Neural cell (in vitro differentiated cells): ENCODE data around the gene MYOZ1. TPM values are rescaled to one million over a fixed set of nuclear protein-coding genes. Genes with fewer than 3 reads are reported as not detected.

Source experiments
- H2AFZ ChIP-seq: fragments of 200-600, 300-800 bp; sonication (generic), shearing (Covaris generic); 2 replicates; pipeline ENCODE4 v1.6.0; 2014; ENCODE audit warnings: low read depth, mild to moderate bottlenecking, antibody characterized with exemption, low read length, moderate library complexity
- H3F3A ChIP-seq: fragments of 200-600 bp; shearing (Covaris generic); 2 replicates; pipeline ENCODE4 v1.6.1; 2016; ENCODE audit warnings: mild to moderate bottlenecking, moderate library complexity, mixed read lengths, antibody characterized with exemption, low read length; ENCODE audit not compliant: insufficient read depth, poor library complexity, severe bottlenecking
- H3K27ac ChIP-seq: fragments of 200-600, 300-800 bp; sonication (generic), shearing (Covaris generic); 2 replicates; pipeline ENCODE4 v1.5.1; 2014; ENCODE audit warnings: mild to moderate bottlenecking, low read length, moderate library complexity
- H3K27me3 ChIP-seq: fragments of 300-800, 200-600 bp; sonication (generic), shearing (Covaris generic); 2 replicates; pipeline ENCODE4 v1.6.0; 2014; ENCODE audit warnings: mild to moderate bottlenecking, low read depth, low read length, moderate library complexity; ENCODE audit not compliant: insufficient read depth
- H3K36me3 ChIP-seq: fragments of 300-800, 200-600 bp; sonication (generic), shearing (Covaris generic); 2 replicates; pipeline ENCODE4 v1.5.1; 2014; ENCODE audit warnings: mild to moderate bottlenecking, antibody characterized with exemption, low read length, moderate library complexity; ENCODE audit not compliant: insufficient read depth
- H3K4me2 ChIP-seq: fragments of 300-800, 200-600 bp; sonication (generic), shearing (Covaris generic); 2 replicates; pipeline ENCODE4 v1.6.0; 2014; ENCODE audit warnings: mild to moderate bottlenecking, low read length
- H3K4me3 ChIP-seq: fragments of 300-800, 200-600 bp; sonication (generic), shearing (Covaris generic); 2 replicates; pipeline ENCODE4 v1.5.1; 2014; ENCODE audit warnings: mild to moderate bottlenecking, low read length, moderate library complexity
- H3K79me2 ChIP-seq: fragments of 200-600 bp; shearing (Covaris generic); replicated peaks from 2 replicates; pipeline ENCODE4 v1.6.0; 2014; ENCODE audit warnings: mild to moderate bottlenecking, low read length, moderate library complexity; ENCODE audit not compliant: insufficient read depth
- H3K9ac ChIP-seq: fragments of 300-800, 200-600 bp; sonication (generic), shearing (Covaris generic); 2 replicates; pipeline ENCODE4 v1.6.1; 2016; ENCODE audit warnings: mild to moderate bottlenecking, low read length, mixed read lengths
- H3K9me2 ChIP-seq: fragments of 200-600 bp; shearing (Covaris generic); 2 replicates; pipeline ENCODE4 v1.6.1; 2016; ENCODE audit warnings: mild to moderate bottlenecking, low read length, mixed read lengths; ENCODE audit not compliant: insufficient read depth
- H3K9me3 ChIP-seq: fragments of 200-600, 300-800 bp; sonication (generic), shearing (Covaris generic); 2 replicates; pipeline ENCODE4 v1.6.1; 2016; ENCODE audit warnings: mild to moderate bottlenecking, mixed run types, low read length, moderate library complexity, mixed read lengths
- H4K20me1 ChIP-seq: fragments of 200-600 bp; shearing (Covaris generic); 2 replicates; pipeline ENCODE4 v1.6.1; 2016; ENCODE audit warnings: mild to moderate bottlenecking, mixed run types; ENCODE audit not compliant: insufficient read depth
- EZH2 ChIP-seq: fragments of 200-600, 300-800 bp; shearing (Covaris generic), sonication (generic); IDR thresholded peaks from 2 replicates; pipeline ENCODE4 v1.6.1; 2014; ENCODE audit warnings: antibody characterized with exemption, low read length, borderline replicate concordance, mild to moderate bottlenecking; ENCODE audit not compliant: insufficient read depth, poor library complexity, severe bottlenecking
- MXI1 ChIP-seq: fragments of 450-650 bp; conservative IDR thresholded peaks from 2 replicates; pipeline ENCODE4 v1.6.1; 2014; ENCODE audit warnings: antibody characterized with exemption, mild to moderate bottlenecking; ENCODE audit not compliant: poor library complexity, severe bottlenecking
- RAD21 ChIP-seq: fragments of 450-650 bp; conservative IDR thresholded peaks from 2 replicates; pipeline ENCODE4 v1.6.1; 2014; ENCODE audit warnings: antibody characterized with exemption, mild to moderate bottlenecking, moderate library complexity
- REST ChIP-seq: IDR thresholded peaks from 2 replicates; pipeline ENCODE4 v1.6.1; 2012; ENCODE audit warnings: borderline replicate concordance
- TAF1 ChIP-seq: IDR thresholded peaks from 2 replicates; pipeline ENCODE4 v1.6.1; 2012; ENCODE audit warnings: low read depth
- polyA plus RNA-seq: library from polyadenylated mRNA; depleted of rRNA; stranded (reverse); fragments of >200 nt; gene quantifications from 2 replicates; pipeline ENCODE4 v1.2.3, GENCODE V29; 2014

The MYOZ1 gene
- polyA plus RNA-seq, 1 donor from 2014 or later = 0.61 TPM

DNA sequence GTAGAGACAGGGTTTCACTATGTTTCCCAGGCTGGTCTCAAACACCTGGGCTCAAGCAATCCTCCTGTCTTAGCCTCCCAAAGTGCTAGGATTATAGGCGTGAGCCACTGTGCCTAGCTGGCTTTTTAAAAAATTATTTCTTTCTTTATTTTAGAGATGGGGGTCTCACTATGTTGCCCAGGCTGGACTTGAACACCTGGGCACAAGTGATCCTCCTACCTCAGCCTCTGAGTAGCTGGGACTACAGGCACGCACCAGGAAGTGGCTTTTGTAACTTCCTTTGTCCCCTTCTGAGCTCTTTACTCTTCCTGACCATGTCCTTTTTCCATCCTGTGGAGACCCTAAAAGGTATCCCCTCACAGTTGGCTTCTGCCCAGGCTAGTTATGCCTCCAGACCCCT lies 2.1 kb upstream of the MYOZ1 start:
- Histone ChIP-seq H3K79me2 (no peaks in the 10 kb centered on the region), H3K4me3 (no peak overlapping the region), H3K36me3 (no peaks in the 10 kb centered on the region), H3K27me3 (no peaks in the 10 kb centered on the region), H3K9ac (no peak overlapping the region), H3K9me3 (no peaks in the 10 kb centered on the region), H4K20me1 (no peaks in the 10 kb centered on the region), H3K9me2 (no peaks in the 10 kb centered on the region), H2AFZ (no peak overlapping the region), H3K27ac (no peak overlapping the region), H3K4me2 (no peak overlapping the region), H3F3A (no peaks in the 10 kb centered on the region)
- TF ChIP-seq RAD21 = no peak

GRCh38 chr10:73639286-73639685 lies 2.0 kb downstream of the MYOZ1 start:
- H3K9me3 ChIP-seq = no peaks in the 10 kb centered on the region
- H4K20me1 ChIP-seq = no peaks in the 10 kb centered on the region
- H3K79me2 ChIP-seq = no peaks in the 10 kb centered on the region
- H3F3A ChIP-seq = no peaks in the 10 kb centered on the region
- H3K4me3 ChIP-seq = no peak overlapping the region
- no peaks in the 10 kb centered on the region for H3K9me2 ChIP-seq
- TF ChIP-seq RAD21 (no peak), REST (no peak)
- no peaks in the 10 kb centered on the region for H3K36me3 ChIP-seq
- H3K4me2 ChIP-seq = no peak overlapping the region
- no peak overlapping the region for H2AFZ ChIP-seq
- H3K27ac ChIP-seq = no peak overlapping the region
- H3K9ac ChIP-seq = no peak overlapping the region
- H3K27me3 ChIP-seq = no peaks in the 10 kb centered on the region

DNA sequence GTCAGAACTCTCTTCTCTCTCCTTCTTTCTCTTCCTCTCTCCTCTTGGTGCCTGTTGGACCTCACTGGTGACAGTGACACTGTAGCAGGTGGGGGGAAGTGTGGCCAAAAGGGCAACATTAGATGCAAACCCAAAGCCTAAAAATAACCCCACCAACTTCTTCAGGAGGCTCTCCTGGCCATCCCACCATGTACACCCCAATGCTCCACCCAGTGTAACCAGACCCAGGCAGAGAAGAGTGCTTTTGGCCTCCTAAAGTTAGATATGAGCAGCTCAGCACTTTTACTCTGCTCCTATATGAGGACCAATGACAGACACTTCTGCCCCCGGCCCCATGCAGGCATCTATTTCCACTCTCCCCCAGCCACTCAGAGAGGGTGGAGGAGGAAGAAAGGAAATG lies 5.5 kb downstream of the MYOZ1 start:
- Histone ChIP-seq H4K20me1 (no peaks in the 10 kb centered on the region), H2AFZ (no peak overlapping the region), H3K9me2 (no peaks in the 10 kb centered on the region), H3K27ac (no peak overlapping the region), H3K9me3 (no peaks in the 10 kb centered on the region), H3K9ac (no peak overlapping the region), H3K27me3 (no peaks in the 10 kb centered on the region), H3F3A (no peaks in the 10 kb centered on the region), H3K36me3 (no peaks in the 10 kb centered on the region), H3K4me2 (no peak overlapping the region), H3K79me2 (no peaks in the 10 kb centered on the region), H3K4me3 (no peak overlapping the region)
- TF ChIP-seq MXI1 (no peak), REST (no peak), EZH2 (no peak), TAF1 (no peak), RAD21 (no peak)
